ENCODE data around the gene NCBP2. TPM values are rescaled to one million over a fixed set of nuclear protein-coding genes. Genes with fewer than 3 reads are reported as not detected.

Gene NCBP2
- total RNA-seq, 1 experiment from 2014 or later: 66.8 TPM

DNA sequence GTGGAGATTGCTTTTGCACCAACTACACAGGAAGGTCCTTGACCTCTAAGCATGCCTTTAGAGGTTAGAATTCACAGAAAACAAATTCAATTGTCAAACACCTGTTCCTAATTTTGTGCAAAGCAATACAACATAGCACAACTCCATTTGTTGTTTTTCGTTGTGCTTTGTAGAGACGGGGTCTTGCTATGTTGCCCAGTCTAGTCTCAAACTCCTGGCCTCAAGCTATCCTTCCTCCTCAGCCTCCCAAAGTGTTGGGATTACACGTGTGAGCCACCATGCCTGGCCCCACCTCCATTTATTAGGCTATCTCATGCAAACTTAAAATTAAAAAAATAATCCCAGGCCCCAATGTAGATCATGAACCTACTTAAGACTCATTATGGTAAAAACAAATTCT lies 6.0 kb downstream of the NCBP2 start:
- Mint-ChIP-seq H3K4me1 (ENCODE audit: low read depth, unreplicated experiment) (no peaks in the 10 kb centered on the region), H3K4me3 (ENCODE audit: unreplicated experiment) (no peak overlapping the region), H3K27ac (ENCODE audit: unreplicated experiment) (no peak overlapping the region), H3K36me3 (ENCODE audit: insufficient read depth, unreplicated experiment) (peaks cover 94% of the 10 kb centered on the region), H3K27me3 (ENCODE audit: insufficient read depth, unreplicated experiment) (no peaks in the 10 kb centered on the region), H3K9me3 (ENCODE audit: unreplicated experiment) (no peaks in the 10 kb centered on the region)
- TF ChIP-seq, protein P1, sequence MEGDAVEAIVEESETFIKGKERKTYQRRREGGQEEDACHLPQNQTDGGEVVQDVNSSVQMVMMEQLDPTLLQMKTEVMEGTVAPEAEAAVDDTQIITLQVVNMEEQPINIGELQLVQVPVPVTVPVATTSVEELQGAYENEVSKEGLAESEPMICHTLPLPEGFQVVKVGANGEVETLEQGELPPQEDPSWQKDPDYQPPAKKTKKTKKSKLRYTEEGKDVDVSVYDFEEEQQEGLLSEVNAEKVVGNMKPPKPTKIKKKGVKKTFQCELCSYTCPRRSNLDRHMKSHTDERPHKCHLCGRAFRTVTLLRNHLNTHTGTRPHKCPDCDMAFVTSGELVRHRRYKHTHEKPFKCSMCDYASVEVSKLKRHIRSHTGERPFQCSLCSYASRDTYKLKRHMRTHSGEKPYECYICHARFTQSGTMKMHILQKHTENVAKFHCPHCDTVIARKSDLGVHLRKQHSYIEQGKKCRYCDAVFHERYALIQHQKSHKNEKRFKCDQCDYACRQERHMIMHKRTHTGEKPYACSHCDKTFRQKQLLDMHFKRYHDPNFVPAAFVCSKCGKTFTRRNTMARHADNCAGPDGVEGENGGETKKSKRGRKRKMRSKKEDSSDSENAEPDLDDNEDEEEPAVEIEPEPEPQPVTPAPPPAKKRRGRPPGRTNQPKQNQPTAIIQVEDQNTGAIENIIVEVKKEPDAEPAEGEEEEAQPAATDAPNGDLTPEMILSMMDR (IDR thresholded peaks at IDR 0.05; ENCODE audit: insufficient read depth in 1 of 2, low read depth in 1 of 2, low read length in 1 of 2, severe bottlenecking in 1 of 2, unreplicated experiment in 1 of 2): no peak
- BruUV-seq (replicated peaks): TSS peak; percentile 14
- H3K4me1 ChIP-seq: 0 out of 2 replicates have a peak, but pooled peaks cover 13% of the 10 kb centered on the region
- H3K27me3 ChIP-seq (replicated peaks; ENCODE audit: control insufficient read depth, insufficient read depth, low read length): no peaks in the 10 kb centered on the region
- H3K9me3 ChIP-seq: no peaks in the 10 kb centered on the region
- H3K4me3 ChIP-seq (ENCODE audit: low read depth, low read length): no peak overlapping the region
- peaks cover 3% of the 10 kb centered on the region for H3K36me3 ChIP-seq (ENCODE audit: control insufficient read depth, insufficient read depth, low read length)
- CTCF ChIA-PET: no interaction called here
- intact Hi-C loops (cut with micrococcal nuclease; ENCODE audit: unreplicated experiment): no loop called here
- POLR2A ChIA-PET: no interaction called here
- no peak for DNase-seq

- Histone ChIP-seq H3K9me3 (no peaks in the 10 kb centered on the region), H3K4me3 (ENCODE audit: low read depth, low read length) (no peak overlapping the region), H3K27me3 (replicated peaks; ENCODE audit: control insufficient read depth, insufficient read depth, low read length) (no peaks in the 10 kb centered on the region), H3K4me1 (no peaks in the 10 kb centered on the region), H3K36me3 (ENCODE audit: control insufficient read depth, insufficient read depth, low read length) (peaks cover 1% of the 10 kb centered on the region)
- intact Hi-C loops (cut with micrococcal nuclease; ENCODE audit: unreplicated experiment): no loop called here
- CTCF ChIA-PET: no interaction called here
- POLR2A ChIA-PET: no interaction called here
- Mint-ChIP-seq H3K36me3 (ENCODE audit: insufficient read depth, unreplicated experiment) (peaks cover 92% of the 10 kb centered on the region), H3K4me1 (ENCODE audit: low read depth, unreplicated experiment) (no peaks in the 10 kb centered on the region), H3K4me3 (ENCODE audit: unreplicated experiment) (no peak overlapping the region), H3K9me3 (ENCODE audit: unreplicated experiment) (no peaks in the 10 kb centered on the region), H3K27ac (ENCODE audit: unreplicated experiment) (no peak overlapping the region), H3K27me3 (ENCODE audit: insufficient read depth, unreplicated experiment) (no peaks in the 10 kb centered on the region)
- TF ChIP-seq, protein P1 (IDR thresholded peaks at IDR 0.05; ENCODE audit: insufficient read depth in 1 of 2, low read depth in 1 of 2, low read length in 1 of 2, severe bottlenecking in 1 of 2, unreplicated experiment in 1 of 2): no peak
- DNase-seq: no peak
- BruUV-seq (replicated peaks): no TSS peak
Measured at GRCh38 chr3:196932600-196932999, 9.7 kb downstream of the NCBP2 start.

DNA sequence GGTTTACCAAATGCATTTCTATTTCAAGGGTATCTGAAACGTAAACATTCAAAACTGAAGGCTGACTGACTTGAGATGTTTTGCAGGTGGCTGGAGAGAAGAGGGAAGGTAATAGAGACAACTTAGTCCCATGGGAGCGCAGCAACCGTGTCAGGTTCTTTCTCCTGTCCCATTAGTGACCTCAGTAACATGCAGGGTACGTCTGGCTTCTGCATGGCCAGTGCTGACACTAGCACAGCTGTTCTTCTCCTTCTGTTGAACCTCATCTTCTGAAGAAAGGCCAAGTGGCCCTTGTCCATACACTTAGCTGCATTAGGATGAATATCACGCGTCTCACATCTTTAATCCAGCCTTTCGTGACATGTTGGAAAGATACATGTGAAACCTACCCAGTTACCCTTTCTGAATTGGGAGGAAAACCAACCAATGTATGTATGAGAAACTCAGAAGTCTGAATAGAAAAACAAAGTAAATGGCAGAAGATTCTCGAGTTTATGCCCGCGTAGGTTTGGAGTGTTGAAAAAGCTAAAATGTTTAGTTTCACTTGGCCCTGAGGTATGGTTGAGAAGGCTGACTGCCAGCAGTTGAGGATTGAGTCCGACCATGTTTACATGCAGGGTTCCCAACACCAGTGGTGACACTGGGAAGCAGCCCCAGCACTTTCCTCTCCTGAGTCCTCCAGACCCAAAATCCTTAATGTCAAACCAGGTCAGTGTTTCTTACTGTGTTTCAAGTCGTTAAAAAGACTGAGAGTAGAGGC lies 10.3 kb downstream of the NCBP2 start:
- no TSS peak for BruUV-seq (replicated peaks)

More for the DNA sequence above, 10.3 kb downstream of the NCBP2 start:
- Histone ChIP-seq H3K4me3 (ENCODE audit: low read depth, low read length) (no peak overlapping the region), H3K9me3 (no peaks in the 10 kb centered on the region), H3K36me3 (ENCODE audit: control insufficient read depth, insufficient read depth, low read length) (peaks cover under 1% of the 10 kb centered on the region), H3K4me1 (no peaks in the 10 kb centered on the region), H3K27me3 (replicated peaks; ENCODE audit: control insufficient read depth, insufficient read depth, low read length) (no peaks in the 10 kb centered on the region)
- no peak for DNase-seq
- Mint-ChIP-seq H3K9me3 (ENCODE audit: unreplicated experiment) (no peaks in the 10 kb centered on the region), H3K4me1 (ENCODE audit: low read depth, unreplicated experiment) (no peaks in the 10 kb centered on the region), H3K36me3 (ENCODE audit: insufficient read depth, unreplicated experiment) (peaks cover 92% of the 10 kb centered on the region), H3K27ac (ENCODE audit: unreplicated experiment) (no peak overlapping the region), H3K4me3 (ENCODE audit: unreplicated experiment) (no peak overlapping the region), H3K27me3 (ENCODE audit: insufficient read depth, unreplicated experiment) (no peaks in the 10 kb centered on the region)
- POLR2A ChIA-PET: no interaction called here
- TF ChIP-seq, protein P1 (IDR thresholded peaks at IDR 0.05; ENCODE audit: insufficient read depth in 1 of 2, low read depth in 1 of 2, low read length in 1 of 2, severe bottlenecking in 1 of 2, unreplicated experiment in 1 of 2): no peak
- intact Hi-C loops (cut with micrococcal nuclease; ENCODE audit: unreplicated experiment): no loop called here
- CTCF ChIA-PET: no interaction called here
